Right lobe of liver (tissue), 6 donors: Measurements from ENCODE around the gene TNFAIP6. TPM values are rescaled to one million over a fixed set of nuclear protein-coding genes. Genes with fewer than 3 reads are reported as not detected.

Experiments
- ATAC-seq, 4 donors: fragments of 200-7000 bp; cut with Tn5 transposase; one replicate each; pipeline ENCODE4 v1.9.1; 2020; ENCODE audit warnings: mild to moderate bottlenecking in 4 of 4, moderate library complexity in 4 of 4
- DNase-seq, 3 donors: peaks; one replicate each; pipeline ENCODE4 v3.0.0-alpha.2; 2020
- H3K27ac ChIP-seq, 3 donors: fragments of 200-600 bp; one replicate each; pipeline ENCODE4 v1.8.0; 2022
- H3K27me3 ChIP-seq, 2 donors: fragments of 200-600 bp; one replicate each; pipeline ENCODE4 v1.8.0; 2022
- H3K36me3 ChIP-seq, 4 donors: fragments of 200-600 bp; sonication (generic) in 1 of 4; one replicate each; pipeline versions ENCODE4 v1.5.1 to v1.8.0; 2017 to 2022; ENCODE audit warnings: control low read depth in 1 of 4
- H3K4me1 ChIP-seq, 4 donors: fragments of 200-600 bp; sonication (generic) in 1 of 4; one replicate each; pipeline versions ENCODE4 v1.5.1 to v1.8.0; 2017 to 2022; ENCODE audit warnings: control low read depth in 1 of 4
- H3K4me3 ChIP-seq, 3 donors: fragments of 200-600 bp; one replicate each; pipeline ENCODE4 v1.8.0; 2022
- H3K9me3 ChIP-seq, 4 donors: fragments of 200-600 bp; sonication (generic) in 1 of 4; one replicate each; pipeline versions ENCODE4 v1.5.1 to v1.8.0; 2017 to 2022; ENCODE audit warnings: control low read depth in 1 of 4
- POLR2A ChIP-seq: fragments of 450-650 bp; IDR thresholded peaks from one replicate; pipeline ENCODE4 v1.6.1; 2017; ENCODE audit warnings: antibody characterized with exemption, mild to moderate bottlenecking
- WGBS: methylation state at CpG from one replicate; pipeline ENCODE4 v1.1.6; 2018; ENCODE audit warnings: low coverage, low lambda C conversion rate; ENCODE audit not compliant: insufficient coverage; ENCODE audit errors: missing lambda C conversion rate; 5-methylcytosine and 5-hydroxymethylcytosine counted together
- intact Hi-C, 2 donors: fragments of 100-400 bp; cut with DNase I; formaldehyde crosslinking; loops; one replicate each; pipeline versions ENCODE4 v1.11.2 to v1.14.1; 2022
- total RNA-seq, 6 experiments: library from RNA; depleted of rRNA in 2 of 6; stranded (reverse); fragments of >200 nt in 2 of 6; fragmentation: NEBNext Ultra II Directional in 3 of 6; extraction: Animal tissue kit (Norgen Biotek cat#: 25700) in 3 of 6; gene quantifications; one replicate each; pipeline versions ENCODE4 v1.1.0 to v1.2.4, GENCODE V29; 2016 to 2023
- TF ChIP-seq, protein P1 (sequence below), 4 donors: fragments of 200-600 bp in 3 of 4; fragments of 450-650 bp in 1 of 4; IDR thresholded peaks; one replicate each; pipeline versions ENCODE4 v1.5.1 to v1.8.0; 2016 to 2022; ENCODE audit warnings: antibody characterized with exemption in 4 of 4, mild to moderate bottlenecking in 2 of 4
- donor health status: DM: no; HTN: yes; CAD: no.
- donor health status: DM: no; HTN: no; CAD: no.
- donor health status: DM: no; HTN: no; CAD: no.
- donor health status: DM: no; HTN: yes; CAD: no.
- donor health status: DM: no; HTN: yes; CAD: no.

The TNFAIP6 gene
- total RNA-seq, 6 experiments from 2014 or later = 0.15 to 0.31 TPM; not detected in 4

- no peak for TF ChIP-seq POLR2A
- TF ChIP-seq, protein P1, sequence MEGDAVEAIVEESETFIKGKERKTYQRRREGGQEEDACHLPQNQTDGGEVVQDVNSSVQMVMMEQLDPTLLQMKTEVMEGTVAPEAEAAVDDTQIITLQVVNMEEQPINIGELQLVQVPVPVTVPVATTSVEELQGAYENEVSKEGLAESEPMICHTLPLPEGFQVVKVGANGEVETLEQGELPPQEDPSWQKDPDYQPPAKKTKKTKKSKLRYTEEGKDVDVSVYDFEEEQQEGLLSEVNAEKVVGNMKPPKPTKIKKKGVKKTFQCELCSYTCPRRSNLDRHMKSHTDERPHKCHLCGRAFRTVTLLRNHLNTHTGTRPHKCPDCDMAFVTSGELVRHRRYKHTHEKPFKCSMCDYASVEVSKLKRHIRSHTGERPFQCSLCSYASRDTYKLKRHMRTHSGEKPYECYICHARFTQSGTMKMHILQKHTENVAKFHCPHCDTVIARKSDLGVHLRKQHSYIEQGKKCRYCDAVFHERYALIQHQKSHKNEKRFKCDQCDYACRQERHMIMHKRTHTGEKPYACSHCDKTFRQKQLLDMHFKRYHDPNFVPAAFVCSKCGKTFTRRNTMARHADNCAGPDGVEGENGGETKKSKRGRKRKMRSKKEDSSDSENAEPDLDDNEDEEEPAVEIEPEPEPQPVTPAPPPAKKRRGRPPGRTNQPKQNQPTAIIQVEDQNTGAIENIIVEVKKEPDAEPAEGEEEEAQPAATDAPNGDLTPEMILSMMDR (IDR thresholded peaks at IDR 0.05) = no peak
- DNase-seq = no peak
- Histone ChIP-seq H3K27me3 (no peaks in the 10 kb centered on the region), H3K9me3 (no peaks in the 10 kb centered on the region), H3K27ac (no peak overlapping the region), H3K4me1 (no peaks in the 10 kb centered on the region), H3K36me3 (no peaks in the 10 kb centered on the region), H3K4me3 (no peak overlapping the region)
- 67% methylated on average over 2 of the region's 2 CpGs for WGBS
- ATAC-seq = no peak
- intact Hi-C loops = no loop called here
These were observed 10.2 kb downstream of the TNFAIP6 start for GRCh38 chr2:151367571-151367970.

DNA sequence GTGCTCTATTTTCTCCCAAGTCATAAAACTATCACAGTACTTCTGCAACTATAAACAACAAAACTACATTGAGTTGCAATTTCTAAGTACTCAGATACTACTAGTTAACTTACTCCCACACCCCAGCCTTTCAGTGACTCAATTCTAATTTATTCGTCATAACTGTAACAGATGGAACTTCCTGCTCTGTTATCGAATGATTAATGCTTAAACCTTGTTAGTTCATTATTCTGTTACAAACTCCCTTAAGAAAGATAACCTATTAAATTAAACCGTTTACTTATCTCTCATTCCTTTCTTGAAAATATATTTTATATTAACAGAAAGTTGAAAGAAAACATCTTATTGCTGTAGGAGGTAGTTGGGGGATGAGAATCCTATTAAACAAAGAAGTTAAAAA is 17.0 kb downstream of the TNFAIP6 start:
- H3K27me3 ChIP-seq = no peaks in the 10 kb centered on the region
- no peak overlapping the region for H3K27ac ChIP-seq
- H3K9me3 ChIP-seq = no peaks in the 10 kb centered on the region
- TF ChIP-seq POLR2A = no peak
- TF ChIP-seq, protein P1 (IDR thresholded peaks at IDR 0.05) = no peak
- DNase-seq (no peak), ATAC-seq (no peak)
- intact Hi-C loops = no loop called here
- no peak overlapping the region for H3K4me3 ChIP-seq
- H3K4me1 ChIP-seq = no peaks in the 10 kb centered on the region
- no peaks in the 10 kb centered on the region for H3K36me3 ChIP-seq
- WGBS = 29% methylated on average over 3 of the region's 3 CpGs

DNA sequence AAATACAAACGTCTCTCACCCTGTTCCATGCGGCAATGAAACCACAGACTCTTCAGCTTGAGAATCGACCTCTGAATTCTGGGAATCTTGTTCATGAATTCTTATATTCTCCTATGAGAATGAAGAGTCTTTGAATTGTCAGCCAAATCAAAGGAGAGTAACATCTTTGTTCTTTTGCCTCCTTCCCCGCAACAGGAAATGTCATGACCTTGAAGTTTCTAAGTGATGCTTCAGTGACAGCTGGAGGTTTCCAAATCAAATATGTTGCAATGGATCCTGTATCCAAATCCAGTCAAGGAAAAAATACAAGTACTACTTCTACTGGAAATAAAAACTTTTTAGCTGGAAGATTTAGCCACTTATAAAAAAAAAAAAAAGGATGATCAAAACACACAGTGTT is 21.8 kb downstream of the TNFAIP6 start:
- Histone ChIP-seq H3K4me1 (no peaks in the 10 kb centered on the region), H3K27ac (no peak overlapping the region), H3K4me3 (no peak overlapping the region), H3K36me3 (no peaks in the 10 kb centered on the region), H3K9me3 (no peaks in the 10 kb centered on the region), H3K27me3 (no peaks in the 10 kb centered on the region)
- DNase-seq = no peak
- ATAC-seq = no peak
- TF ChIP-seq POLR2A = no peak
- TF ChIP-seq, protein P1 (IDR thresholded peaks at IDR 0.05) = no peak
- intact Hi-C loops = no loop called here
- WGBS = 71% methylated on average over 4 of the region's 4 CpGs

DNA sequence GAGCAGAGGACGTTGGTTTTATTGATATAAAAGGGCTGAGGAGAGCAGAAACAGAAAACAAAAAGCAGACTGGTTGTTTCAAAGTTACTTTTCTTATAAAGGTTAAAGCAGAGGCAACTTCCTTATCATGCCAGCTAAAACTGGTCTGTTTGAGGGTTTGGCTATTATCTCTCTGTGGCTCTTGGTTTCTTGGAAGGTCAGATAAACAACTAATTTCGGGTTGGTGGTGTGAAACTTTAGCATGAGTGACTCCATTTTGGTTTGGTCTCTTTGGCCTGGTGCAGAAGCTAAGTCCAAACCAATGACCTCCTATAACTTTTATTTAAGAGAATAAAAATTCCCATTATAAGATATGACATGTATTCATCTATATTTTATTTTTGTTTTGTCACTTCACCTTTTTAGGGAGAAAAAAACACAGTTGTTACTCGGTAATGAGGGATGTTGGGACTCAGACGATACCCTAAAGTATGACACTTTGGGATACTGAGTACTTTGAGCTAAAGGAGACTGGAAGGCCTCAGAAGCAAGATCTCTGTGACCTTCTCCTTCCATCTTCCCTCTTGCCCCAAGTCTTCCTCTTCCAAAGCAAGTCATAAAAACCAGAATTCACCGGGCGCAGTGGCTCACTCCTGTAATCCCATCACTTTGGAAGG is 23.3 kb downstream of the TNFAIP6 start:
- 71% methylated on average over 6 of the region's 6 CpGs for WGBS
- ATAC-seq (no peak), DNase-seq (no peak)
- no peak for TF ChIP-seq POLR2A
- TF ChIP-seq, protein P1 (IDR thresholded peaks at IDR 0.05) = no peak
- no peaks in the 10 kb centered on the region for H3K4me1 ChIP-seq
- no peaks in the 10 kb centered on the region for H3K9me3 ChIP-seq
- no peak overlapping the region for H3K27ac ChIP-seq
- H3K27me3 ChIP-seq = no peaks in the 10 kb centered on the region
- H3K4me3 ChIP-seq = no peak overlapping the region
- intact Hi-C loops = no loop called here
- H3K36me3 ChIP-seq = no peaks in the 10 kb centered on the region
